Mesothelial cell of epicardium (in vitro differentiated cells): ENCODE data around the gene CDH13. TPM values are rescaled to one million over a fixed set of nuclear protein-coding genes. Genes with fewer than 3 reads are reported as not detected.
A peak's percentile ranks its signal among the peaks of the same experiment; 100 is the strongest.

Source experiments
- DNase-seq, 2 experiments: peaks; one replicate each; pipeline ENCODE4 v3.0.0; 2021; ENCODE audit warnings: low spot score in 2 of 2; ENCODE audit not compliant: unreplicated experiment in 2 of 2
- H3K27ac Mint-ChIP-seq: 2 replicates; pipeline ENCODE4 v1.8.0; 2021; ENCODE audit warnings: mixed read lengths
- H3K27me3 Mint-ChIP-seq: 2 replicates; pipeline ENCODE4 v1.8.0; 2021; ENCODE audit warnings: low read depth, mixed read lengths
- H3K36me3 Mint-ChIP-seq: 2 replicates; pipeline ENCODE4 v1.8.0; 2021; ENCODE audit warnings: mixed read lengths
- H3K4me1 Mint-ChIP-seq: 2 replicates; pipeline ENCODE4 v1.8.0; 2021; ENCODE audit warnings: mixed read lengths
- H3K4me3 Mint-ChIP-seq: 2 replicates; pipeline ENCODE4 v1.8.0; 2021; ENCODE audit warnings: mild to moderate bottlenecking, moderate library complexity, mixed read lengths
- H3K9me3 Mint-ChIP-seq: 2 replicates; pipeline ENCODE4 v1.8.0; 2021; ENCODE audit warnings: mixed read lengths
- total RNA-seq: library from RNA; stranded (reverse); gene quantifications from 3 replicates; pipeline ENCODE4 v1.2.1, GENCODE V29; 2021
- TF ChIP-seq, protein P1 (sequence below): fragments of 200-600 bp; sonication (generic); IDR thresholded peaks from one replicate; pipeline ENCODE4 v1.5.0; 2021; ENCODE audit warnings: antibody characterized with exemption; ENCODE audit not compliant: unreplicated experiment

CDH13 gene
- total RNA-seq, 1 donor from 2014 or later: 0.80 TPM

DNA sequence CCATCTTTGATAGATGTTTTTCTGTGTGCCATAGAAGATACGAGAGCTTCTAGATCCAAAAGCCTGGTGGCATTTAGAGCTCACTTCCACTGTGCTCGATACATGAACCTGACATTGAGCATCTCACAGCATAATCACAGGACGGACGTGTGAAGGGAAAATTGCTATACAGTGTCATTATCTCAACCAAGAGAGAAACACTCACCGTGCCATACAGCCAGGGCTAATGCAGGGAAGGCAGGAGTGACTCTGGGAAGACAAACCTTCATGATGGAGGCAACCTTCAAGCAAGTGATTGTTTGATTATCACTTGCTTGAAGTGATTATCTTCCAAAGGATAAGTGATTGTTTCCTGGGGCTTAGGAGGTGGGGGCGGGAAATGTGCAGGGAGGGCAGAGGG is 962.8 kb downstream of the CDH13 start:
- DNase-seq: no peak
- Mint-ChIP-seq H3K9me3 (no peaks in the 10 kb centered on the region), H3K4me3 (no peak overlapping the region), H3K27ac (no peak overlapping the region), H3K4me1 (no peaks in the 10 kb centered on the region), H3K27me3 (peaks cover 44% of the 10 kb centered on the region), H3K36me3 (no peaks in the 10 kb centered on the region)
- TF ChIP-seq, protein P1, sequence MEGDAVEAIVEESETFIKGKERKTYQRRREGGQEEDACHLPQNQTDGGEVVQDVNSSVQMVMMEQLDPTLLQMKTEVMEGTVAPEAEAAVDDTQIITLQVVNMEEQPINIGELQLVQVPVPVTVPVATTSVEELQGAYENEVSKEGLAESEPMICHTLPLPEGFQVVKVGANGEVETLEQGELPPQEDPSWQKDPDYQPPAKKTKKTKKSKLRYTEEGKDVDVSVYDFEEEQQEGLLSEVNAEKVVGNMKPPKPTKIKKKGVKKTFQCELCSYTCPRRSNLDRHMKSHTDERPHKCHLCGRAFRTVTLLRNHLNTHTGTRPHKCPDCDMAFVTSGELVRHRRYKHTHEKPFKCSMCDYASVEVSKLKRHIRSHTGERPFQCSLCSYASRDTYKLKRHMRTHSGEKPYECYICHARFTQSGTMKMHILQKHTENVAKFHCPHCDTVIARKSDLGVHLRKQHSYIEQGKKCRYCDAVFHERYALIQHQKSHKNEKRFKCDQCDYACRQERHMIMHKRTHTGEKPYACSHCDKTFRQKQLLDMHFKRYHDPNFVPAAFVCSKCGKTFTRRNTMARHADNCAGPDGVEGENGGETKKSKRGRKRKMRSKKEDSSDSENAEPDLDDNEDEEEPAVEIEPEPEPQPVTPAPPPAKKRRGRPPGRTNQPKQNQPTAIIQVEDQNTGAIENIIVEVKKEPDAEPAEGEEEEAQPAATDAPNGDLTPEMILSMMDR: no peak

GRCh38 chr16:83592778-83593177 is 966.0 kb downstream of the CDH13 start:
- TF ChIP-seq, protein P1: no peak
- Mint-ChIP-seq H3K36me3 (no peaks in the 10 kb centered on the region), H3K27ac (no peak overlapping the region), H3K4me1 (no peaks in the 10 kb centered on the region), H3K4me3 (no peak overlapping the region), H3K9me3 (no peaks in the 10 kb centered on the region), H3K27me3 (peaks cover 41% of the 10 kb centered on the region)
- no peak for DNase-seq

GRCh38 chr16:83599789-83600462 is 973.2 kb downstream of the CDH13 start:
- no peak for DNase-seq
- Mint-ChIP-seq H3K27ac (no peak overlapping the region), H3K27me3 (peaks cover 10% of the 10 kb centered on the region), H3K4me1 (no peaks in the 10 kb centered on the region), H3K36me3 (no peaks in the 10 kb centered on the region), H3K9me3 (no peaks in the 10 kb centered on the region), H3K4me3 (no peak overlapping the region)
- TF ChIP-seq, protein P1: no peak

GRCh38 chr16:83602761-83603722 is 976.3 kb downstream of the CDH13 start:
- TF ChIP-seq, protein P1: no peak
- H3K27me3 Mint-ChIP-seq: peaks cover 5% of the 10 kb centered on the region
- H3K4me3 Mint-ChIP-seq: no peak overlapping the region
- H3K27ac Mint-ChIP-seq: no peak overlapping the region
- peak in 1 of 2 experiments; percentile 13 for DNase-seq
- H3K36me3 Mint-ChIP-seq: no peaks in the 10 kb centered on the region
- no peaks in the 10 kb centered on the region for H3K9me3 Mint-ChIP-seq
- no peaks in the 10 kb centered on the region for H3K4me1 Mint-ChIP-seq

GRCh38 chr16:83603723-83604570 is 977.2 kb downstream of the CDH13 start:
- TF ChIP-seq, protein P1: no peak
- Mint-ChIP-seq H3K4me3 (no peak overlapping the region), H3K36me3 (no peaks in the 10 kb centered on the region), H3K27me3 (peaks cover 5% of the 10 kb centered on the region), H3K9me3 (no peaks in the 10 kb centered on the region), H3K27ac (no peak overlapping the region), H3K4me1 (no peaks in the 10 kb centered on the region)
- peak in 1 of 2 experiments; percentile 14 for DNase-seq
